GM23338 (cell line): ENCODE data around the gene OSBPL1A.

Source experiments
- CREB1 ChIP-seq: fragments of 250-450 bp; sonication (Bioruptor Pico); IDR thresholded peaks from 2 replicates; pipeline ENCODE4 v1.5.0; 2020; ENCODE audit warnings: low read depth, mild to moderate bottlenecking, moderate library complexity
- CTCF ChIP-seq, 2 experiments: fragments of 200-600 bp in 1 of 2; sonication (generic) in 1 of 2; conservative IDR thresholded peaks; 2 replicates each; pipeline versions ENCODE4 v1.5.1 to v1.6.1; 2016 to 2017; ENCODE audit warnings: antibody characterized with exemption in 2 of 2, low read depth in 2 of 2, mild to moderate bottlenecking in 2 of 2, moderate library complexity in 1 of 2
- EZH2 ChIP-seq: fragments of 200-600 bp; sonication (generic); IDR thresholded peaks from one replicate; pipeline ENCODE4 v1.8.0; 2017; ENCODE audit warnings: antibody characterized with exemption, mild to moderate bottlenecking, low read depth; ENCODE audit not compliant: unreplicated experiment
- EZH2phosphoT487 ChIP-seq: fragments of 200-600 bp; sonication (generic); IDR thresholded peaks from one replicate; pipeline ENCODE4 v1.8.1; 2018; ENCODE audit warnings: antibody characterized with exemption; ENCODE audit not compliant: unreplicated experiment
- JUNB ChIP-seq: IDR thresholded peaks from one replicate; pipeline ENCODE4 v1.6.1; 2016; ENCODE audit warnings: antibody characterized with exemption; ENCODE audit not compliant: unreplicated experiment
- NANOG ChIP-seq: IDR thresholded peaks from 2 replicates; pipeline ENCODE4 v1.6.1; 2016; ENCODE audit warnings: antibody characterized with exemption, borderline replicate concordance
- POLR2AphosphoS5 ChIP-seq: IDR thresholded peaks from 2 replicates; pipeline ENCODE4 v1.6.1; 2016; ENCODE audit warnings: antibody characterized with exemption, low read depth
- ZNF114 ChIP-seq: fragments of 250-450 bp; sonication (Bioruptor Pico); IDR thresholded peaks from 2 replicates; pipeline ENCODE4 v1.5.0; 2020; ENCODE audit warnings: mild to moderate bottlenecking, moderate library complexity
- ZNF331 ChIP-seq: fragments of 250-450 bp; sonication (Bioruptor Pico); IDR thresholded peaks from 2 replicates; pipeline ENCODE4 v1.5.0; 2020; ENCODE audit warnings: low read depth, mild to moderate bottlenecking, moderate library complexity
- ZNF462 ChIP-seq: fragments of 250-450 bp; sonication (Bioruptor Pico); IDR thresholded peaks from 2 replicates; pipeline ENCODE4 v1.5.0; 2020; ENCODE audit warnings: mild to moderate bottlenecking, moderate library complexity
- TF ChIP-seq, protein P1 (sequence below): IDR thresholded peaks from one replicate; pipeline ENCODE4 v1.6.1; 2018; ENCODE audit warnings: antibody characterized with exemption; ENCODE audit not compliant: unreplicated experiment

- TF ChIP-seq EZH2 (no peak), CTCF (conservative IDR thresholded peaks at IDR 0.05; ENCODE audit: low read depth in 2 of 2) (no peak), POLR2AphosphoS5 (no peak), CREB1 (CRISPR knock-in tag) (no peak), ZNF462 (no peak), ZNF114 (CRISPR knock-in tag) (no peak), EZH2phosphoT487 (no peak), ZNF331 (CRISPR knock-in tag) (no peak), NANOG (no peak), JUNB (no peak)
- TF ChIP-seq, protein P1, sequence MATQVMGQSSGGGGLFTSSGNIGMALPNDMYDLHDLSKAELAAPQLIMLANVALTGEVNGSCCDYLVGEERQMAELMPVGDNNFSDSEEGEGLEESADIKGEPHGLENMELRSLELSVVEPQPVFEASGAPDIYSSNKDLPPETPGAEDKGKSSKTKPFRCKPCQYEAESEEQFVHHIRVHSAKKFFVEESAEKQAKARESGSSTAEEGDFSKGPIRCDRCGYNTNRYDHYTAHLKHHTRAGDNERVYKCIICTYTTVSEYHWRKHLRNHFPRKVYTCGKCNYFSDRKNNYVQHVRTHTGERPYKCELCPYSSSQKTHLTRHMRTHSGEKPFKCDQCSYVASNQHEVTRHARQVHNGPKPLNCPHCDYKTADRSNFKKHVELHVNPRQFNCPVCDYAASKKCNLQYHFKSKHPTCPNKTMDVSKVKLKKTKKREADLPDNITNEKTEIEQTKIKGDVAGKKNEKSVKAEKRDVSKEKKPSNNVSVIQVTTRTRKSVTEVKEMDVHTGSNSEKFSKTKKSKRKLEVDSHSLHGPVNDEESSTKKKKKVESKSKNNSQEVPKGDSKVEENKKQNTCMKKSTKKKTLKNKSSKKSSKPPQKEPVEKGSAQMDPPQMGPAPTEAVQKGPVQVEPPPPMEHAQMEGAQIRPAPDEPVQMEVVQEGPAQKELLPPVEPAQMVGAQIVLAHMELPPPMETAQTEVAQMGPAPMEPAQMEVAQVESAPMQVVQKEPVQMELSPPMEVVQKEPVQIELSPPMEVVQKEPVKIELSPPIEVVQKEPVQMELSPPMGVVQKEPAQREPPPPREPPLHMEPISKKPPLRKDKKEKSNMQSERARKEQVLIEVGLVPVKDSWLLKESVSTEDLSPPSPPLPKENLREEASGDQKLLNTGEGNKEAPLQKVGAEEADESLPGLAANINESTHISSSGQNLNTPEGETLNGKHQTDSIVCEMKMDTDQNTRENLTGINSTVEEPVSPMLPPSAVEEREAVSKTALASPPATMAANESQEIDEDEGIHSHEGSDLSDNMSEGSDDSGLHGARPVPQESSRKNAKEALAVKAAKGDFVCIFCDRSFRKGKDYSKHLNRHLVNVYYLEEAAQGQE, result no peak
Measured at GRCh38 chr18:24373328-24373727, 24.3 kb downstream of the OSBPL1A start.
